Measurements from ENCODE around the gene ACACA.

GRCh38 chr17:37413875-37414519 is 7.4 kb upstream of the ACACA start:
- TF ChIP-seq EZH2phosphoT487 (IDR thresholded peaks at IDR 0.05; ENCODE audit: borderline replicate concordance, low read length): no peak
- peak; percentile 53 for TF ChIP-seq CTCF (conservative IDR thresholded peaks at IDR 0.05; ENCODE audit: low read depth, low read length)
- TF ChIP-seq EZH2 (IDR thresholded peaks at IDR 0.05; ENCODE audit: low read length, unreplicated experiment): no peak
